Keratinocyte (primary cell): ENCODE data around the gene ERICH6B. TPM values are rescaled to one million over a fixed set of nuclear protein-coding genes. Genes with fewer than 3 reads are reported as not detected.

ENCODE experiments used
- DNase-seq: peaks from one replicate; pipeline ENCODE4 v3.0.0-alpha.2; 2011; ENCODE audit warnings: low read depth, missing footprints, low spot score
- FAIRE-seq: peaks from 2 replicates; lab custom pipeline; 2011; peaks lifted over from hg19 to GRCh38; lab: Jason Lieb, UNC
- H2AFZ ChIP-seq: 2 replicates; pipeline ENCODE4 v1.6.0; 2012; ENCODE audit warnings: low read length, control low read depth, inconsistent platforms; ENCODE audit not compliant: control insufficient read depth
- H3K27ac ChIP-seq: 2 replicates; pipeline ENCODE4 v1.5.1; 2011; ENCODE audit warnings: low read length; ENCODE audit not compliant: control insufficient read depth, insufficient read depth
- H3K27me3 ChIP-seq: 3 replicates; pipeline ENCODE4 v1.6.0; 2011; ENCODE audit warnings: low read length; ENCODE audit not compliant: control insufficient read depth, insufficient read depth; ENCODE audit errors: extremely low read depth
- H3K36me3 ChIP-seq, 2 experiments: 2 replicates in 1 of 2; 3 replicates in 1 of 2; pipeline ENCODE4 v1.5.1; 2011; ENCODE audit warnings: low read length in 2 of 2, mild to moderate bottlenecking in 1 of 2; ENCODE audit not compliant: control insufficient read depth in 2 of 2, insufficient read depth in 2 of 2; ENCODE audit errors: extremely low read depth in 1 of 2
- H3K4me1 ChIP-seq: 3 replicates; pipeline ENCODE4 v1.5.1; 2011; ENCODE audit warnings: low read length; ENCODE audit not compliant: control insufficient read depth, insufficient read depth; ENCODE audit errors: extremely low read depth
- H3K4me2 ChIP-seq: 3 replicates; pipeline ENCODE4 v1.6.0; 2011; ENCODE audit warnings: low read depth, low read length; ENCODE audit not compliant: control insufficient read depth, insufficient read depth; ENCODE audit errors: extremely low read depth
- H3K4me3 ChIP-seq, 3 experiments: fragments of 200-600 bp in 1 of 3; sonication (generic) in 1 of 3; 2 replicates in 2 of 3; 3 replicates in 1 of 3; pipeline ENCODE4 v1.5.1; 2011 to 2016; ENCODE audit warnings: low read length in 3 of 3, mild to moderate bottlenecking in 3 of 3, control low read depth in 2 of 3, inconsistent platforms in 1 of 3, low read depth in 1 of 3, mixed read lengths in 1 of 3, mixed run types in 1 of 3, moderate library complexity in 1 of 3; ENCODE audit not compliant: control insufficient read depth in 2 of 3, insufficient read depth in 2 of 3; ENCODE audit errors: extremely low read depth in 1 of 3
- H3K79me2 ChIP-seq: 2 replicates; pipeline ENCODE4 v1.6.0; 2012; ENCODE audit warnings: low read length; ENCODE audit not compliant: control insufficient read depth, insufficient read depth
- H3K9ac ChIP-seq: 3 replicates; pipeline ENCODE4 v1.6.0; 2011; ENCODE audit warnings: low read length; ENCODE audit not compliant: control insufficient read depth, insufficient read depth; ENCODE audit errors: extremely low read depth
- H3K9me1 ChIP-seq: 3 replicates; pipeline ENCODE4 v1.6.0; 2011; ENCODE audit warnings: low read length; ENCODE audit not compliant: control insufficient read depth, insufficient read depth; ENCODE audit errors: extremely low read depth
- H3K9me3 ChIP-seq: 2 replicates; pipeline ENCODE4 v1.5.1; 2012; ENCODE audit warnings: low read depth, low read length; ENCODE audit not compliant: control insufficient read depth
- H4K20me1 ChIP-seq: 3 replicates; pipeline ENCODE4 v1.6.0; 2011; ENCODE audit warnings: low read length; ENCODE audit not compliant: control insufficient read depth, insufficient read depth; ENCODE audit errors: extremely low read depth
- CTCF ChIP-seq, 3 experiments: IDR thresholded peaks in 1 of 3; conservative IDR thresholded peaks in 1 of 3; optimal IDR thresholded peaks in 1 of 3; 2 replicates in 2 of 3; 3 replicates in 1 of 3; pipeline versions ENCODE3 to v1.5.1; 2011; ENCODE audit warnings: low read length in 3 of 3, mild to moderate bottlenecking in 3 of 3, moderate library complexity in 2 of 3, control low read depth in 1 of 3, inconsistent platforms in 1 of 3; ENCODE audit not compliant: insufficient read depth in 2 of 3; ENCODE audit errors: extremely low read depth in 1 of 3
- EZH2 ChIP-seq: IDR thresholded peaks from one replicate; pipeline ENCODE4 v1.6.1; 2012; ENCODE audit warnings: inconsistent platforms, mild to moderate bottlenecking, low read length, moderate library complexity
- dilution Hi-C: fragments of 300-500 bp; cut with MboI; formaldehyde crosslinking; loops from one replicate; pipeline ENCODE4 v1.7.0; 2020; ENCODE audit warnings: low sequenced_read_pairs; ENCODE audit not compliant: extremely low pct_ligation_motif_present
- polyA plus RNA-seq, 5 experiments: library from polyadenylated mRNA; depleted of rRNA in 3 of 5; stranded (reverse) in 3 of 5; stranded (forward) in 1 of 5; unstranded in 1 of 5; fragments of >200 nt; gene quantifications; 1 replicate in 1 of 5; 2 replicates in 3 of 5; 3 replicates in 1 of 5; pipeline versions ENCODE4 v1.2.1 to v1.2.3, GENCODE V29; 2011 to 2012; ENCODE audit warnings: missing spikeins in 2 of 5, low read depth in 1 of 5, low replicate concordance in 1 of 5

Gene ERICH6B
- polyA plus RNA-seq, 1 donor (not counting 4 experiments of a cell fraction or from before 2014, with no cell fraction given): not detected

GRCh38 chr13:45576466-45576865, 39.1 kb downstream of the ERICH6B start:
- Histone ChIP-seq H3K27ac (no peak overlapping the region), H3K4me2 (no peak overlapping the region), H3K9me3 (no peaks in the 10 kb centered on the region), H3K4me3 (no peak overlapping the region), H4K20me1 (no peaks in the 10 kb centered on the region), H2AFZ (no peak overlapping the region), H3K9ac (no peak overlapping the region), H3K9me1 (no peaks in the 10 kb centered on the region), H3K36me3 (no peaks in the 10 kb centered on the region), H3K79me2 (no peaks in the 10 kb centered on the region), H3K4me1 (no peaks in the 10 kb centered on the region), H3K27me3 (peaks cover 5% of the 10 kb centered on the region)
- dilution Hi-C loops: no loop called here
- no peak for DNase-seq
- FAIRE-seq: no peak
- TF ChIP-seq CTCF (optimal IDR thresholded peaks at IDR 0.05 in 1 of 3, IDR thresholded peaks at IDR 0.05 in 1 of 3, conservative IDR thresholded peaks at IDR 0.05 in 1 of 3; ENCODE audit: extremely low read depth in 1 of 3, insufficient read depth in 2 of 3, low read length in 3 of 3) (no peak), EZH2 (no peak)

GRCh38 chr13:45575830-45576180, 39.7 kb downstream of the ERICH6B start:
- H3K27ac ChIP-seq: no peak overlapping the region
- no peaks in the 10 kb centered on the region for H4K20me1 ChIP-seq
- TF ChIP-seq CTCF (optimal IDR thresholded peaks at IDR 0.05 in 1 of 3, IDR thresholded peaks at IDR 0.05 in 1 of 3, conservative IDR thresholded peaks at IDR 0.05 in 1 of 3; ENCODE audit: extremely low read depth in 1 of 3, insufficient read depth in 2 of 3, low read length in 3 of 3) (no peak), EZH2 (no peak)
- dilution Hi-C loops: no loop called here
- H3K79me2 ChIP-seq: no peaks in the 10 kb centered on the region
- H3K4me1 ChIP-seq: no peaks in the 10 kb centered on the region
- DNase-seq (no peak), FAIRE-seq (no peak)
- no peaks in the 10 kb centered on the region for H3K9me3 ChIP-seq
- H2AFZ ChIP-seq: no peak overlapping the region
- no peaks in the 10 kb centered on the region for H3K9me1 ChIP-seq
- H3K36me3 ChIP-seq: no peaks in the 10 kb centered on the region
- H3K9ac ChIP-seq: no peak overlapping the region
- H3K27me3 ChIP-seq: peaks cover 5% of the 10 kb centered on the region
- no peak overlapping the region for H3K4me2 ChIP-seq
- H3K4me3 ChIP-seq: no peak overlapping the region
